ENCODE measurements around the gene WBP1L.
A peak's percentile ranks its signal among the peaks of the same experiment; 100 is the strongest.

WBP1L gene

GRCh38 chr10:102735065-102735562 lies 8.6 kb upstream of the WBP1L start (continued):
- TF ChIP-seq ZNF398 (tag by site-specific recombination; IDR thresholded peaks at IDR 0.05) (peak; percentile 76), SP3 (tag by site-specific recombination; IDR thresholded peaks at IDR 0.05) (peak; percentile 77), ZFHX2 (tag by site-specific recombination; conservative IDR thresholded peaks at IDR 0.05) (no peak), ZNF175 (tag by site-specific recombination; IDR thresholded peaks at IDR 0.05) (no peak), HOXC10 (CRISPR knock-in tag; IDR thresholded peaks at IDR 0.05) (no peak), ZNF558 (tag by site-specific recombination; IDR thresholded peaks at IDR 0.05) (no peak), ZNF133 (tag by site-specific recombination; IDR thresholded peaks at IDR 0.05) (no peak), WT1 (tag by site-specific recombination; IDR thresholded peaks at IDR 0.05) (0 out of 2 replicates have a peak, but pooled peaks have one; percentile 43), ZNF585B (tag by site-specific recombination; IDR thresholded peaks at IDR 0.05) (no peak), ZNF529 (tag by site-specific recombination; IDR thresholded peaks at IDR 0.05; ENCODE audit: insufficient replicate concordance) (no peak), ZIC2 (tag by site-specific recombination; IDR thresholded peaks at IDR 0.05) (no peak), ZSCAN23 (tag by site-specific recombination; IDR thresholded peaks at IDR 0.05) (no peak), KLF8 (tag by site-specific recombination; IDR thresholded peaks at IDR 0.05) (peak; percentile 42; the same call in 1 of the 2 replicates), ZSCAN5A (tag by site-specific recombination; IDR thresholded peaks at IDR 0.05) (peak; percentile 77; the same call in 1 of the 2 replicates), ZNF26 (tag by site-specific recombination; IDR thresholded peaks at IDR 0.05) (no peak), ZNF837 (tag by site-specific recombination; IDR thresholded peaks at IDR 0.05) (no peak), ZNF768 (tag by site-specific recombination; IDR thresholded peaks at IDR 0.05) (no peak), ZSCAN30 (tag by site-specific recombination; IDR thresholded peaks at IDR 0.05) (no peak), ZNF2 (tag by site-specific recombination; IDR thresholded peaks at IDR 0.05) (no peak), ZNF639 (tag by site-specific recombination; IDR thresholded peaks at IDR 0.05) (no peak), ZNF121 (tag by site-specific recombination; IDR thresholded peaks at IDR 0.05) (no peak), ZNF664 (tag by site-specific recombination; IDR thresholded peaks at IDR 0.05) (no peak), YY2 (tag by site-specific recombination; IDR thresholded peaks at IDR 0.05) (peak; percentile 85), REST (tag by site-specific recombination; IDR thresholded peaks at IDR 0.05) (no peak), ZBTB7A (tag by site-specific recombination; IDR thresholded peaks at IDR 0.05; ENCODE audit: low read depth) (0 out of 2 replicates have a peak, but pooled peaks have one; percentile 35), PATZ1 (tag by site-specific recombination; IDR thresholded peaks at IDR 0.05) (peak; percentile 57; the same call in 1 of the 2 replicates), ZNF600 (tag by site-specific recombination; IDR thresholded peaks at IDR 0.05) (no peak; the same call in 1 of the 2 replicates), ZNF785 (tag by site-specific recombination; IDR thresholded peaks at IDR 0.05) (no peak), ZSCAN16 (tag by site-specific recombination; IDR thresholded peaks at IDR 0.05) (no peak), GLI4 (tag by site-specific recombination; IDR thresholded peaks at IDR 0.05) (no peak), BCL11B (tag by site-specific recombination; IDR thresholded peaks at IDR 0.05; ENCODE audit: low read depth) (no peak)
